ENCODE data around the gene DTL.

Gene DTL

DNA sequence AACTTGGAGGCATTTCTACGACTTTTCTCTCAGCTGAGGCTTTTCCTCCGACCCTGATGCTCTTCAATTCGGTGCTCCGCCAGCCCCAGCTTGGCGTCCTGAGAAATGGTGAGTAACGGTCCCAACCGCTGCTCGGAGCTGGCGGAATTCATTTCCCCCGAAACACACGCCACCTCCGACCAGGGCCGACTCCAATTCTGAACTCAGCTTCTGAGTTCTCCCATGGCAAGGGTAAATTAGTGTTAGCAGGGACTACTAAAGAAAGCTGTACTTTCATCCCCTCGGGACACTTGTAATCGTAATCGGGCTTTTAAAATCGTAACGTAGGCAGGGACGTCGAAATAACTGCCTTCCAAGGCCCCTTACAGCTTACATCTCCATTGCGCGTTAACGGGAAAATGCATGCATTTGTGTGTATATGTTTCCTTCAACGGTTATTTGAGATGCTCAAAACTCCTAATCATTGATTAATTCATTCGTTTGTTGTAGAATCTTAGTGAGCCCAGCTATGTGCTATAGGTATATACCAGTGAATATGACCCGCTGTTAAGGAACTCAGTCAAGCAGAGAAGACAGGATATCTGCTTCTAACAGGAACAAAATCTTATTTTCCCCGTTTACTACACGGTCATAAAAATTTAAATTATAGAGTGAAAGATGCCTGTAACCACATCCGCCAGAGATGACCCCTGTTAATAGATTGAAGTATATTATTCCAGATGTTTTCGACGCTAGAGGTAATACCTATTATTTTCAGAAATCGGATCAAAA, 472 bp downstream of the DTL start:
- DNase-seq, result peak; percentile 15

DNA sequence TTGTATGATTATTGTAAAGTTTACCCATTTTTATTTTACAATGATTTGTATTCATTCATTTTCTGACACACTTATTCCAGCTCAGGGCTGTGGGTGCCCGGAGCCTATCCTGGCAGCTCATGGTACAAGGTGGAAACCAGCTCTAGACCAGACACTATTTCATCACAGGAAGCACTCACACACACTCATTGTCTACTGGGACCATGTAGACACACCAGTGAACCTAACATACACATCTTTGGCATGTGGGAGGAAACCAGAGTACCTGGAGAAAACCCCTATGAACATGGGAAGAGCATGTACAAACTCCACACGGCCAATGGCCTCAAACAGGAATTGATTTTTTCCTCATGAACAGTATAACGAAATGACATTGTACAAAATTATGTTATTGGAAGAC, 2.4 kb downstream of the DTL start:
- DNase-seq, result peak; percentile 44

GRCh38 chr1:212039622-212040021, 4.1 kb downstream of the DTL start:
- DNase-seq, result no peak

- peak; percentile 26 for DNase-seq
Measured at GRCh38 chr1:212040629-212041412, 5.3 kb downstream of the DTL start.

DNA sequence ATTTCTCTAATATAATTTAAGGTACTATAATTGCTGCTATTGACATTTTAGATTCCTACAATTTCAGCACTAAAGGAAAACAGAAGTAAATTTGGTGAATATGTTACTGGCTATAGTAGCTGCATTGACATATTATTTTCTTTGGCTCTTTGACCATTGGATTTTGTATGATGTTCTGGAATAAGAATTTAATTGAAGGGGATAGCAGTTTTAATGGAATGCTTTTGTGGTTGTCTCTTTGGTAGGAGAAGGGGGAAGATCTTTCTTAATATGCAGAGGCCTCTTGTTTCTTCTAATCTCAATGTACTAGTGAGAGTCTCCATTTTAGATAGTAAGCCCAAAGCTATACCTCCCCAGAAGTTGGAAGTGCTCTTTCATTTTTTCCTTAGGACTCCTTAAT, 6.9 kb downstream of the DTL start:
- no peak for DNase-seq

GRCh38 chr1:212044851-212045250, 9.3 kb downstream of the DTL start:
- DNase-seq, result no peak

- no peak for DNase-seq
Measured at GRCh38 chr1:212045981-212046380, 10.4 kb downstream of the DTL start.

DNA sequence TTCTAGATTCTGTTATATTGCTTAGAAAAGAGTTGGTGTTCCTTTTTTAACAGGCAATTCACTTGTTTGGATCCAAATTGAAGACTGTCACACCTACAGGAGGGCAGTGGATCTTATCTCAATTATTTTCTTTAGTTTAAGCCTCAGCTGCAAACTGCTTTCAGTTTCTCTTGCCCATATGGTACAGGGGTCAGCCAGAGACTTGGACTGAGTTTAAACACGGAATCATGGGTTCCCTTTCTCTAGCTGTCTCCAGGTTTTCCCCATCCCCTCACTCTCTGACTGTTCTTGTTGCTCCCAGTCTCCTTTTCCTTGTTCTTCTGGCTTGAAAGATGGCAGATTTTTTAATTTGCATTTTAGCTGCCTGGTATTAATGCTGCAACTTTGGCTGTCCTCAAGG, 18.4 kb downstream of the DTL start:
- no peak for DNase-seq

DNA sequence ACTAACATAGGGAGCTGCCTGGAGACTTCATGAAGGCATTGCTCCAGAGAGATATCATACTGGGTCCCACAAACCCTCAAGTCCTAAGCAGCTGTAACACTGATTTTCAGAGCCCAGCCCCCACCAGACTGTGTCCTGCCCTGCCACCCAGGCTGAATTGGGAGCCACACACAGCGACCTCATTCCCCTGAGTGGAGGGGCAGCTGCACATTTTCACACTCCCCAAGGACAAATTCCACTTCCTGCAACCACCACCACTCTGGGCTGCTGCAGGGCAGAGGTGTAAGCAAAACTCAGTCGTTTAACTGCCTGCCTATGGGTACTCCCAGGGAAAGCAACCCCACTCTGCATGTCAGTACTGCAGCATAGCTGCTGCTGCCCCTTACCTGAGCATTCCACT, 19.8 kb downstream of the DTL start:
- DNase-seq, result no peak

GRCh38 chr1:212060632-212061472, 25.3 kb downstream of the DTL start:
- no peak for DNase-seq

- DNase-seq, result peak; percentile 30
Measured at GRCh38 chr1:212062832-212063438, 27.4 kb downstream of the DTL start.

- no peak for DNase-seq
Measured at GRCh38 chr1:212067787-212068186, 32.2 kb downstream of the DTL start.

GRCh38 chr1:212070720-212071302, 35.3 kb downstream of the DTL start:
- DNase-seq, result peak; percentile 6

DNA sequence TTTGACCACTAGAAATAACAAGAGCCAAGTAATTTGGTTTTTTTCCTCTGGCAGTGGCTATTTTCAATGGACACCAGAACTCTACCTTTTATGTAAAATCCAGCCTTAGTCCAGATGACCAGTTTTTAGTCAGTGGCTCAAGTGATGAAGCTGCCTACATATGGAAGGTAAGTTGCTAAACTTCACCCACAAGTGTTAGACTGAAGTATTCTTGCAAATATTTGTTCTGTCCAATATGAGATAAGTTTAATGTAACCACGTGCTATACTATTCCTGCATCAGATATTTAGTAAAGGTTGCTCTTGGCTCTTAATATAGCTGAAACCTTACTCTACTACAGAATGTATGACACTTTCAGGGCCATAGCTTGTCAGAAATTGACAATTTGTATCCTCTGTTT, 36.5 kb downstream of the DTL start:
- no peak for DNase-seq

DNA sequence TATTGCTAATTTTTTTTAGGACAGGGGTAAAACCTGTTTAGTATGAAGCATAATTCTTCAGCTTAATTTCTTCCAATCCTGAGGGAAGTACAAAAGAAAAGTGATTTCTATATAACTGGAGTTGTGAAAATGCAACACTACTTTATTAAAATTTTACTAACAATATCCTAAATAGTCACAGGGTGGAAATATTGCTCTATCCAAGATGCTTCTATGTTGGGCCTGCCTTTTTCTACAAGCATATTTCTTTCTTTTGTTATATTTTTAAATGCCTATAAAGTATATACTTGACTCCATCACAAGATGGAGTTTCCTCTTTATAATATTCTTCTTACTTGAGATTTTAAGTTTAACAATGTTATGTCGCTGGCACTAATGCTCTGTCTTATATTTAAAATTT, 37.9 kb downstream of the DTL start:
- no peak for DNase-seq

DNA sequence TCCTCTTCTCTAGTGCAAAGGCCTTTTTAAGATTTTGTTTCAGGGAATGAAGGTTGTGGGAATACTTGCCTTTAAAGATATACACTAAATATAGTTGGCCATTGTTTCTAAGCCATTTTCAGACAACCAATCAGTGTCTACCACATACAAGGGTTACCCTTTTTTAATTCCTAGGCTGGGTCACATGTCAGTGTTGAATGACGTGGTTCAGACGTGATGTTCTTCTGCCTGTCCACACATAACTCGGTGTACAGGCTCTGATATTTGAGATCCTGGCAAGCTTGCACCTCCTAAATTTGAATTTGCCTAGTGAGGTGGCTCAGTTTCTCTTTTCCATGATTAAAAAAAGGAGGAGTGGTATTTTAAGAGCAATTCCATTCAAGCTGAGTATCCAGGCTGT, 38.8 kb downstream of the DTL start:
- DNase-seq, result no peak

DNA sequence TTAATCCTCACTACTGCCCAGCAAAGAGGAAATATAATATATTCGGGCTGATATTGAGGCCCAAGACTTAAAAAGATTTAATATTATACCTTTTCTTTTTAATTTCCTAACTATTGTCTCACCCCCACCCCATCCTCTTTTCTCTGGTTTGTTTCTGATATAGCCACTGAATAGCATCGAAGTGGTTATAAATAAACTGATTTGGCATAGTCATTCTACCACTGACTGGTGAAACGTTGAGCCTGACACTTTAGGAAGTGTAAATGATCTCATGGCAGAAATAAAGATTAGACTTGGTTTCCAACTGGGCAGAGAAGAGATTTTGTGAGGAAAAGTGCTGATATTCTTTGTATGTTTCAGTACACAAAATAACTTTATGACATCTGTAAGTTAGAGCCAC, 39.3 kb downstream of the DTL start:
- no peak for DNase-seq

GRCh38 chr1:212077028-212077427, 41.5 kb downstream of the DTL start:
- no peak for DNase-seq

GRCh38 chr1:212078826-212079225, 43.3 kb downstream of the DTL start:
- no peak for DNase-seq

DNA sequence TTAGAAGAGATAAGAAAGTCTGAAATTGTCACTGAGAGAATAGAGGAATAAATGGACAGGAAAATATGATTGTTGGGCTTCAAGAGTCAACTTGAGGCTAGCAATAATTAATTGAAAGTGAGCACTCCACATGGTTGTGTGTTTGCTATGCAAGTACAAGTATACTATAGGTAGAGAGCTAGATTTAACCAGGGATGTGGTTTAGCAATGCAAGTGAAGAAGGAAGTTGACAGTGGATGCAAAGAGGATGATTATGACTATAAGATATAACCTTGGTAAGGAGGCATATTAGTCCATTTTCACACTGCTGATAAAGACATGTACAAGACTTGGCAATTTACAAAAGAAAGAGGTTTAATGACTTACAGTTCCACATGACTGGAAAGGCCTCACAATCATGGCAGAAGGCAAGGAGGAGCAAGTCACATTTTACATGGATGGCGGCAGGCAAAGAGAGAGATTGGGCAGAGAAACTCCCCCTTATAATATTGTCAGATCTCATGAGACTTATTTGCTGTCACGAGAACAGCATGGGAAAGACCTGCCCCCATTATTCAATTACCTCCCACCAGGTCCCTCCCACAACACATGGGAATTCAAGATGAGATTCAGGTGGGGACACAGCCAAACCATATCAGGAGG, 47.3 kb downstream of the DTL start:
- no peak for DNase-seq

DNA sequence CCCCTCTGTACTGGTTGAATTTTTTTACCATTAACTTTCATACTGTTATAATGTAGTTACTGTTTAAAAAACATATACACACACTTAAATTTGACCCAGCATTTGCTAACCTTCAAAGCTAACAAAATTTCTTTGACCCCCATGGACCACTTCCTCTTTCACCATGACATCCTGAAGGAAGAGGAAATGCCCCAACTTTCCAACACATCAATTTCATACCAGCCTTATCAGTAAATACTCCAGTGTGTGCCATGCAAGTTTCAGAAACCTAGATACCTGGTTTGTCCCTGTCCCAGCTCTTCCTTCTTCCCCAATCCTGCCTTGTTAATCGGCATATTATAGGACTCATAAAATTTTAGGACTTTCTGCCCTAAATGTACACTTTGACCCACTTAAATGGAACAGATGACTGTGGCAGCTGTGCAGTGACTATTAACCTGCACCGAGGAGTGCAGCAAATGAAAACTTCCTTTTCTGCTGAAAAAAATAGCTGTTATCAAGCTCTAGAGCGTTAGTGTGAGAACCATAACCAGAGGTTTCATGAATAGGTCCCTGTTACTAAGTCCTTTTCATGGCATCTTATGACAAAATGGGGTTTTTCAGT, 54.1 kb downstream of the DTL start:
- no peak for DNase-seq

Data from activated CD4-positive, alpha-beta T cell treated with anti-CD3 and anti-CD28 coated beads, Interleukin-10, Interleukin-2, amounts not matched to agents 100 ng/mL and 50 ng/mL, durations not matched to agents 16 hours and 8 hours (primary cell).